ENCODE measurements around the gene ELFN2. TPM values are rescaled to one million over a fixed set of nuclear protein-coding genes. Genes with fewer than 3 reads are reported as not detected.

Gene ELFN2
- total and polyA plus RNA-seq, 2 of the 13 experiments (the other 11 are each of a cell fraction or from before 2014, with no cell fraction given): 0.01 TPM; not detected in 1

DNA sequence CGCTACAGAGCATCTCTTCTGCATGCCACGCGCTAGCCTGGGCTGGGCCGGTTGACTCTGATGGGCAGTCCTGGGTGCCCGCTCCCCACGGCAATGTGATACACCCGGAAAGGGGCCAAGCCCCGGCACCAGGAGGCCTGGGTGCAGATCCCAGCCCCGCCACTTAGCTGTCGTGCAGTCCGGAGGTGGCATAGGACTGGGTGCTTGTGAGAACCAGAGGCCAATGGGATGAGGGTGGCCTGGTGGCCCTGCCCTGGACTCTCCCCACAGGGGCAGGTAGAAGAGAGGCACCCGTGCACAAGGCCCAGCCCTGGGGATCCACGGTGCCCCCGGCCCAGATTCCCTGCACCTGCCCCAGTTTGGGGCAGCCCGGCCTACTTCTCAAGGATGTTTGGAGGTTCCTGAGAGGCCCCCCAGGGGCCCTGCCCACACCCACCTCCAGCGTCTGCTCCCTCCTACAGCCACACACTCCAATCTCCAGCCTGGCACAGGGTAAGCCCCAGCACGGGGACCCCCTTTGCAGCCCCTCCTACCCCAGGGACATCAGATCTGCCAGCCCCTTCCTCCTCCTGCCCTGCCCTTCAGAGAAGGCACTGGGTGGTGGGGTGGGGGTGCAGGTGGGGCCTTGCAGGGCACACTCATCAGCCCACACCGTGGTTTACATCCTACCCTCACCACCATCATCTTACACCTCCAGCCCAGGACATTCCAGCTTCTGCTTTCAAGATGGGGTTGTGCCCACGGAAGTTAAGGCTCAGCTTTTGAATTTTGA lies 78.0 kb downstream of the ELFN2 start:
- no peaks in the 10 kb centered on the region for H4K20me1 ChIP-seq (ENCODE audit: insufficient read depth, low read length)
- no peaks in the 10 kb centered on the region for H3K9me3 ChIP-seq (ENCODE audit: low read length)
- ChIA-PET POLR2A (no interaction called here), CTCF (ENCODE audit: low intra/inter-chr PET ratio, low total read pairs) (no interaction called here)
- H3K27ac ChIP-seq (ENCODE audit: extremely low read length, insufficient read depth, low read length): no peak overlapping the region
- no peak for ATAC-seq
- intact Hi-C loops (cut with micrococcal nuclease; ENCODE audit: unreplicated experiment): no loop called here
- H3K4me2 ChIP-seq (ENCODE audit: low read depth, low read length): no peak overlapping the region
- DNase-seq (ENCODE audit: low spot score): no peak
- H3K9ac ChIP-seq (ENCODE audit: insufficient read depth, low read depth, low read length): no peak overlapping the region
- BruUV-seq (replicated peaks): no TSS peak
- H3K4me3 ChIP-seq (replicated peaks in 1 of 3; ENCODE audit: insufficient read depth in 1 of 3, low read depth in 2 of 3, low read length in 3 of 3): no peak overlapping the region
- H3K36me3 ChIP-seq (replicated peaks in 1 of 2; ENCODE audit: control insufficient read depth in 1 of 2, insufficient read depth in 2 of 2, low read length in 2 of 2): no peaks in the 10 kb centered on the region
- no peaks in the 10 kb centered on the region for H3K4me1 ChIP-seq (ENCODE audit: insufficient read depth, low read length)
- peaks cover 4 to 26% of the 10 kb centered on the region in 2 experiments; a peak in 3 of 5 replicates for H3K27me3 ChIP-seq (ENCODE audit: control insufficient read depth in 1 of 2, insufficient read depth in 2 of 2, low read length in 2 of 2)
- in situ Hi-C loops (cut with HindIII; ENCODE audit: extremely low pct_ligation_motif_present, low pct_unique_long_range_greater_than_20kb): no loop called here
- H2AFZ ChIP-seq (ENCODE audit: low read length): no peak overlapping the region
- FAIRE-seq: no peak
- WGBS (ENCODE audit: low lambda C conversion rate): 58% methylated on average over 6 of the region's 19 CpGs
- H3K79me2 ChIP-seq (ENCODE audit: insufficient read depth, low read length): no peaks in the 10 kb centered on the region
- TF ChIP-seq ZNF747 (CRISPR knock-in tag; IDR thresholded peaks at IDR 0.05; ENCODE audit: borderline replicate concordance) (no peak), FOXK1 (CRISPR knock-in tag; IDR thresholded peaks at IDR 0.05; ENCODE audit: borderline replicate concordance, low read depth) (no peak), BORCS8-MEF2B (CRISPR knock-in tag; IDR thresholded peaks at IDR 0.05) (no peak), ZFP82 (CRISPR knock-in tag; IDR thresholded peaks at IDR 0.05; ENCODE audit: borderline replicate concordance) (no peak), CBX5 (CRISPR knock-in tag; IDR thresholded peaks at IDR 0.05; ENCODE audit: borderline replicate concordance) (no peak), KLF16 (CRISPR knock-in tag; IDR thresholded peaks at IDR 0.05) (no peak)
- TF ChIP-seq, protein P1, sequence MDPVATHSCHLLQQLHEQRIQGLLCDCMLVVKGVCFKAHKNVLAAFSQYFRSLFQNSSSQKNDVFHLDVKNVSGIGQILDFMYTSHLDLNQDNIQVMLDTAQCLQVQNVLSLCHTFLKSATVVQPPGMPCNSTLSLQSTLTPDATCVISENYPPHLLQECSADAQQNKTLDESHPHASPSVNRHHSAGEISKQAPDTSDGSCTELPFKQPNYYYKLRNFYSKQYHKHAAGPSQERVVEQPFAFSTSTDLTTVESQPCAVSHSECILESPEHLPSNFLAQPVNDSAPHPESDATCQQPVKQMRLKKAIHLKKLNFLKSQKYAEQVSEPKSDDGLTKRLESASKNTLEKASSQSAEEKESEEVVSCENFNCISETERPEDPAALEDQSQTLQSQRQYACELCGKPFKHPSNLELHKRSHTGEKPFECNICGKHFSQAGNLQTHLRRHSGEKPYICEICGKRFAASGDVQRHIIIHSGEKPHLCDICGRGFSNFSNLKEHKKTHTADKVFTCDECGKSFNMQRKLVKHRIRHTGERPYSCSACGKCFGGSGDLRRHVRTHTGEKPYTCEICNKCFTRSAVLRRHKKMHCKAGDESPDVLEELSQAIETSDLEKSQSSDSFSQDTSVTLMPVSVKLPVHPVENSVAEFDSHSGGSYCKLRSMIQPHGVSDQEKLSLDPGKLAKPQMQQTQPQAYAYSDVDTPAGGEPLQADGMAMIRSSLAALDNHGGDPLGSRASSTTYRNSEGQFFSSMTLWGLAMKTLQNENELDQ (CRISPR knock-in tag; IDR thresholded peaks at IDR 0.05; ENCODE audit: borderline replicate concordance): no peak
- TF ChIP-seq, protein P2, sequence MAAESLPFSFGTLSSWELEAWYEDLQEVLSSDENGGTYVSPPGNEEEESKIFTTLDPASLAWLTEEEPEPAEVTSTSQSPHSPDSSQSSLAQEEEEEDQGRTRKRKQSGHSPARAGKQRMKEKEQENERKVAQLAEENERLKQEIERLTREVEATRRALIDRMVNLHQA (CRISPR knock-in tag; IDR thresholded peaks at IDR 0.05): no peak
- TF ChIP-seq, protein P3, sequence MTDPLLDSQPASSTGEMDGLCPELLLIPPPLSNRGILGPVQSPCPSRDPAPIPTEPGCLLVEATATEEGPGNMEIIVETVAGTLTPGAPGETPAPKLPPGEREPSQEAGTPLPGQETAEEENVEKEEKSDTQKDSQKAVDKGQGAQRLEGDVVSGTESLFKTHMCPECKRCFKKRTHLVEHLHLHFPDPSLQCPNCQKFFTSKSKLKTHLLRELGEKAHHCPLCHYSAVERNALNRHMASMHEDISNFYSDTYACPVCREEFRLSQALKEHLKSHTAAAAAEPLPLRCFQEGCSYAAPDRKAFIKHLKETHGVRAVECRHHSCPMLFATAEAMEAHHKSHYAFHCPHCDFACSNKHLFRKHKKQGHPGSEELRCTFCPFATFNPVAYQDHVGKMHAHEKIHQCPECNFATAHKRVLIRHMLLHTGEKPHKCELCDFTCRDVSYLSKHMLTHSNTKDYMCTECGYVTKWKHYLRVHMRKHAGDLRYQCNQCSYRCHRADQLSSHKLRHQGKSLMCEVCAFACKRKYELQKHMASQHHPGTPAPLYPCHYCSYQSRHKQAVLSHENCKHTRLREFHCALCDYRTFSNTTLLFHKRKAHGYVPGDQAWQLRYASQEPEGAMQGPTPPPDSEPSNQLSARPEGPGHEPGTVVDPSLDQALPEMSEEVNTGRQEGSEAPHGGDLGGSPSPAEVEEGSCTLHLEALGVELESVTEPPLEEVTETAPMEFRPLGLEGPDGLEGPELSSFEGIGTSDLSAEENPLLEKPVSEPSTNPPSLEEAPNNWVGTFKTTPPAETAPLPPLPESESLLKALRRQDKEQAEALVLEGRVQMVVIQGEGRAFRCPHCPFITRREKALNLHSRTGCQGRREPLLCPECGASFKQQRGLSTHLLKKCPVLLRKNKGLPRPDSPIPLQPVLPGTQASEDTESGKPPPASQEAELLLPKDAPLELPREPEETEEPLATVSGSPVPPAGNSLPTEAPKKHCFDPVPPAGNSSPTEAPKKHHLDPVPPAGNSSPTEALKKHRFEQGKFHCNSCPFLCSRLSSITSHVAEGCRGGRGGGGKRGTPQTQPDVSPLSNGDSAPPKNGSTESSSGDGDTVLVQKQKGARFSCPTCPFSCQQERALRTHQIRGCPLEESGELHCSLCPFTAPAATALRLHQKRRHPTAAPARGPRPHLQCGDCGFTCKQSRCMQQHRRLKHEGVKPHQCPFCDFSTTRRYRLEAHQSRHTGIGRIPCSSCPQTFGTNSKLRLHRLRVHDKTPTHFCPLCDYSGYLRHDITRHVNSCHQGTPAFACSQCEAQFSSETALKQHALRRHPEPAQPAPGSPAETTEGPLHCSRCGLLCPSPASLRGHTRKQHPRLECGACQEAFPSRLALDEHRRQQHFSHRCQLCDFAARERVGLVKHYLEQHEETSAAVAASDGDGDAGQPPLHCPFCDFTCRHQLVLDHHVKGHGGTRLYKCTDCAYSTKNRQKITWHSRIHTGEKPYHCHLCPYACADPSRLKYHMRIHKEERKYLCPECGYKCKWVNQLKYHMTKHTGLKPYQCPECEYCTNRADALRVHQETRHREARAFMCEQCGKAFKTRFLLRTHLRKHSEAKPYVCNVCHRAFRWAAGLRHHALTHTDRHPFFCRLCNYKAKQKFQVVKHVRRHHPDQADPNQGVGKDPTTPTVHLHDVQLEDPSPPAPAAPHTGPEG (CRISPR knock-in tag; IDR thresholded peaks at IDR 0.05): no peak
- TF ChIP-seq, protein P4, sequence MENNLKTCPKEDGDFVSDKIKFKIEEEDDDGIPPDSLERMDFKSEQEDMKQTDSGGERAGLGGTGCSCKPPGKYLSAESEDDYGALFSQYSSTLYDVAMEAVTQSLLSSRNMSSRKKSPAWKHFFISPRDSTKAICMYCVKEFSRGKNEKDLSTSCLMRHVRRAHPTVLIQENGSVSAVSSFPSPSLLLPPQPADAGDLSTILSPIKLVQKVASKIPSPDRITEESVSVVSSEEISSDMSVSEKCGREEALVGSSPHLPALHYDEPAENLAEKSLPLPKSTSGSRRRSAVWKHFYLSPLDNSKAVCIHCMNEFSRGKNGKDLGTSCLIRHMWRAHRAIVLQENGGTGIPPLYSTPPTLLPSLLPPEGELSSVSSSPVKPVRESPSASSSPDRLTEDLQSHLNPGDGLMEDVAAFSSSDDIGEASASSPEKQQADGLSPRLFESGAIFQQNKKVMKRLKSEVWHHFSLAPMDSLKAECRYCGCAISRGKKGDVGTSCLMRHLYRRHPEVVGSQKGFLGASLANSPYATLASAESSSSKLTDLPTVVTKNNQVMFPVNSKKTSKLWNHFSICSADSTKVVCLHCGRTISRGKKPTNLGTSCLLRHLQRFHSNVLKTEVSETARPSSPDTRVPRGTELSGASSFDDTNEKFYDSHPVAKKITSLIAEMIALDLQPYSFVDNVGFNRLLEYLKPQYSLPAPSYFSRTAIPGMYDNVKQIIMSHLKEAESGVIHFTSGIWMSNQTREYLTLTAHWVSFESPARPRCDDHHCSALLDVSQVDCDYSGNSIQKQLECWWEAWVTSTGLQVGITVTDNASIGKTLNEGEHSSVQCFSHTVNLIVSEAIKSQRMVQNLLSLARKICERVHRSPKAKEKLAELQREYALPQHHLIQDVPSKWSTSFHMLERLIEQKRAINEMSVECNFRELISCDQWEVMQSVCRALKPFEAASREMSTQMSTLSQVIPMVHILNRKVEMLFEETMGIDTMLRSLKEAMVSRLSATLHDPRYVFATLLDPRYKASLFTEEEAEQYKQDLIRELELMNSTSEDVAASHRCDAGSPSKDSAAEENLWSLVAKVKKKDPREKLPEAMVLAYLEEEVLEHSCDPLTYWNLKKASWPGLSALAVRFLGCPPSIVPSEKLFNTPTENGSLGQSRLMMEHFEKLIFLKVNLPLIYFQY (CRISPR knock-in tag; IDR thresholded peaks at IDR 0.05; ENCODE audit: borderline replicate concordance): no peak

Data from HepG2 (cell line).